GM12878 (cell line): ENCODE measurements around the gene POU5F1. TPM values are rescaled to one million over a fixed set of nuclear protein-coding genes. Genes with fewer than 3 reads are reported as not detected.

ENCODE experiments used
- ATAC-seq: fragments of 200-7000 bp; cut with Tn5 transposase; 3 replicates; pipeline ENCODE4 v1.9.1; 2020; ENCODE audit warnings: mild to moderate bottlenecking, moderate library complexity
- BruUV-seq: library from RNA; stranded (reverse); fragments of 400-500 nt; replicated peaks from 2 replicates; lab custom pipeline; 2021; lab: Mats Ljungman, UMichigan
- CTCF ChIA-PET: fragments of 300-600 bp; sonication (Branson Sonifier 250); formaldehyde crosslinking; extraction: SDS; loops from one replicate; lab custom pipeline; 2021; ENCODE audit warnings: inconsistent platforms; lab: Yijun Ruan, JAX
- POLR2A ChIA-PET: fragments of 350-600 bp; formaldehyde crosslinking; extraction: SDS; loops from one replicate; lab custom pipeline; 2021; ENCODE audit warnings: inconsistent platforms; lab: Charles Lee
- RAD21 ChIA-PET: fragments of 300-600 bp; sonication (Branson Sonifier 250); formaldehyde crosslinking; loops from one replicate; lab custom pipeline; 2023; ENCODE audit warnings: antibody characterized with exemption; ENCODE audit not compliant: unreplicated experiment; lab: Charles Lee
- SMC1A ChIA-PET: fragments of 300-600 bp; sonication (Branson Sonifier 250); formaldehyde crosslinking; loops from one replicate; lab custom pipeline; 2023; ENCODE audit not compliant: unreplicated experiment, uncharacterized antibody; lab: Charles Lee
- DNase-seq: peaks from one replicate; pipeline ENCODE4 v3.0.0-alpha.2; 2011; ENCODE audit warnings: low read depth, low spot score
- FAIRE-seq: peaks from 3 replicates; lab custom pipeline; 2011; peaks lifted over from hg19 to GRCh38; lab: Jason Lieb, UNC
- H2AFZ ChIP-seq: 2 replicates; pipeline ENCODE4 v1.6.0; 2011; ENCODE audit warnings: low read depth, low read length, control low read depth; ENCODE audit not compliant: control insufficient read depth
- H3K27ac ChIP-seq: 2 replicates; pipeline ENCODE4 v1.5.1; 2011; ENCODE audit warnings: control low read depth; ENCODE audit not compliant: control insufficient read depth, insufficient read depth
- H3K27me3 ChIP-seq, 2 experiments: replicated peaks in 1 of 2; 2 replicates each; pipeline versions ENCODE4 v1.6.0 to v1.6.1; 2011; ENCODE audit warnings: low read length in 1 of 2; ENCODE audit not compliant: control insufficient read depth in 2 of 2, insufficient read depth in 2 of 2
- H3K36me3 ChIP-seq, 2 experiments: 2 replicates each; pipeline ENCODE4 v1.5.1; 2011; ENCODE audit warnings: low read length in 1 of 2; ENCODE audit not compliant: control insufficient read depth in 2 of 2, insufficient read depth in 2 of 2
- H3K4me1 ChIP-seq: 2 replicates; pipeline ENCODE4 v1.6.1; 2011; ENCODE audit warnings: mild to moderate bottlenecking, low read length, moderate library complexity, mixed read lengths; ENCODE audit not compliant: control insufficient read depth, insufficient read depth
- H3K4me2 ChIP-seq: 2 replicates; pipeline ENCODE4 v1.6.0; 2011; ENCODE audit warnings: control low read depth; ENCODE audit not compliant: control insufficient read depth, insufficient read depth
- H3K4me3 ChIP-seq: fragments of 200-600 bp; sonication (generic); 2 replicates; pipeline ENCODE4 v1.5.1; 2016
- H3K79me2 ChIP-seq: 2 replicates; pipeline ENCODE4 v1.6.0; 2011; ENCODE audit warnings: low read length; ENCODE audit not compliant: control insufficient read depth, insufficient read depth
- H3K9ac ChIP-seq: 2 replicates; pipeline ENCODE4 v1.8.0; 2011; ENCODE audit warnings: low read length, control low read depth, mixed read lengths; ENCODE audit not compliant: control insufficient read depth, insufficient read depth
- H3K9me3 ChIP-seq: replicated peaks from 3 replicates; pipeline ENCODE4 v1.5.1; 2011; ENCODE audit warnings: mild to moderate bottlenecking, low read length; ENCODE audit not compliant: control insufficient read depth, insufficient read depth
- H4K20me1 ChIP-seq: 2 replicates; pipeline ENCODE4 v1.6.0; 2011; ENCODE audit not compliant: control insufficient read depth, insufficient read depth
- ASH2L ChIP-seq: fragments of 300-600, 200-600 bp; sonication (generic); IDR thresholded peaks from 2 replicates; pipeline ENCODE4 v1.6.1; 2017; ENCODE audit warnings: low read depth, mild to moderate bottlenecking, borderline replicate concordance
- FOXK2 ChIP-seq: fragments of 450-650 bp; IDR thresholded peaks from 2 replicates; pipeline ENCODE4 v1.6.1; 2017; ENCODE audit warnings: mild to moderate bottlenecking, moderate library complexity
- HDAC6 ChIP-seq: fragments of 200-600 bp; sonication (generic); IDR thresholded peaks from one replicate; pipeline ENCODE4 v1.8.0; 2017; ENCODE audit warnings: antibody characterized with exemption; ENCODE audit not compliant: unreplicated experiment
- IKZF1 ChIP-seq: fragments of 450-650 bp; conservative IDR thresholded peaks from 2 replicates; pipeline ENCODE4 v1.6.1; 2017; ENCODE audit warnings: antibody characterized with exemption, mild to moderate bottlenecking
- MXI1 ChIP-seq: fragments of 150-350 bp; IDR thresholded peaks from 2 replicates; pipeline ENCODE4 v1.6.1; 2011; ENCODE audit warnings: low read depth, mild to moderate bottlenecking, inconsistent platforms, low read length, improper control_type of control experiment
- NFIC ChIP-seq: IDR thresholded peaks from 2 replicates; pipeline ENCODE4 v1.6.1; 2012; ENCODE audit warnings: low read depth, mild to moderate bottlenecking, inconsistent platforms, low read length, moderate library complexity
- NFXL1 ChIP-seq: fragments of 450-650 bp; IDR thresholded peaks from 2 replicates; pipeline ENCODE4 v1.6.1; 2017; ENCODE audit warnings: antibody characterized with exemption, mild to moderate bottlenecking, borderline replicate concordance
- RB1 ChIP-seq: fragments of 450-650 bp; formaldehyde crosslinking; IDR thresholded peaks from 2 replicates; pipeline ENCODE4 v1.6.1; 2017; ENCODE audit warnings: mild to moderate bottlenecking, borderline replicate concordance
- SIN3A ChIP-seq: IDR thresholded peaks from 2 replicates; pipeline ENCODE4 v1.6.1; 2012; ENCODE audit warnings: low read depth, low read length, improper control_type of control experiment
- STAT1 ChIP-seq: fragments of 450-650 bp; conservative IDR thresholded peaks from 2 replicates; pipeline ENCODE4 v1.6.1; 2014; ENCODE audit warnings: antibody characterized with exemption, mild to moderate bottlenecking
- TAF1 ChIP-seq: IDR thresholded peaks from 2 replicates; pipeline ENCODE4 v1.6.1; 2011; ENCODE audit warnings: mild to moderate bottlenecking, low read depth, low read length, borderline replicate concordance
- TCF12 ChIP-seq: IDR thresholded peaks from 2 replicates; pipeline ENCODE4 v1.6.1; 2011; ENCODE audit warnings: low read depth, mild to moderate bottlenecking, low read length
- TCF7 ChIP-seq: IDR thresholded peaks from 2 replicates; pipeline ENCODE4 v1.6.1; 2014; ENCODE audit warnings: antibody characterized with exemption, borderline replicate concordance
- USF2 ChIP-seq: IDR thresholded peaks from 2 replicates; pipeline ENCODE4 v1.6.1; 2011; ENCODE audit warnings: low read depth, low read length, improper control_type of control experiment, borderline replicate concordance
- ZNF217 ChIP-seq: fragments of 450-650 bp; IDR thresholded peaks from 2 replicates; pipeline ENCODE4 v1.6.1; 2017; ENCODE audit warnings: antibody characterized with exemption, mild to moderate bottlenecking
- ZNF384 ChIP-seq: IDR thresholded peaks from 2 replicates; pipeline ENCODE4 v1.6.1; 2012; ENCODE audit warnings: low read depth, mild to moderate bottlenecking, low read length, improper control_type of control experiment, borderline replicate concordance
- WGBS: methylation state at CpG from one replicate; pipeline ENCODE4 v1.1.6; 2016; ENCODE audit warnings: low lambda C conversion rate; ENCODE audit not compliant: insufficient replicate concordance, insufficient coverage; ENCODE audit errors: missing lambda C conversion rate; 5-methylcytosine and 5-hydroxymethylcytosine counted together
- in situ Hi-C: fragments of 300-500 bp; cut with MboI; formaldehyde crosslinking; loops from 9 replicates; pipeline ENCODE4 v1.14.3; 2018; ENCODE audit warnings: mixed read lengths
- intact Hi-C: fragments of 100-400 bp; cut with micrococcal nuclease; formaldehyde crosslinking; loops from one replicate; pipeline ENCODE4 v1.14.2; 2022; ENCODE audit not compliant: unreplicated experiment
- polyA plus RNA-seq, 11 experiments: library from polyadenylated mRNA; depleted of rRNA in 4 of 11; unstranded in 6 of 11; stranded (reverse) in 5 of 11; fragments of >200 nt; fragmentation: Nextera tagmentation in 4 of 11; fragmentation: Illumina TruSeq in 1 of 11; extraction: Ambion mirVana in 4 of 11; extraction: Trizol in 1 of 11; gene quantifications; 1 replicate in 1 of 11; 2 replicates in 10 of 11; pipeline versions ENCODE4 v1.2.1 to v1.2.3, GENCODE V29; 2011 to 2016; ENCODE audit warnings: inconsistent platforms in 2 of 11, missing spikeins in 2 of 11, low read depth in 1 of 11
- total RNA-seq, 4 experiments: library from RNA; depleted of rRNA in 3 of 4; stranded (reverse); fragments of >200 nt in 3 of 4; fragmentation: Illumina TruSeq in 1 of 4; extraction: Trizol in 1 of 4; gene quantifications; 2 replicates each; pipeline versions ENCODE4 v1.2.1 to v1.2.3, GENCODE V29; 2013 to 2021
- TF ChIP-seq, protein P1 (sequence below): IDR thresholded peaks from 2 replicates; pipeline ENCODE4 v1.6.1; 2012; ENCODE audit warnings: low read depth, low read length, improper control_type of control experiment

The POU5F1 gene
- total and polyA plus RNA-seq, 10 of the 15 experiments (the other 5 are each of a cell fraction or from before 2014, with no cell fraction given): 1.4 to 5.5 (median 3.2) TPM

DNA sequence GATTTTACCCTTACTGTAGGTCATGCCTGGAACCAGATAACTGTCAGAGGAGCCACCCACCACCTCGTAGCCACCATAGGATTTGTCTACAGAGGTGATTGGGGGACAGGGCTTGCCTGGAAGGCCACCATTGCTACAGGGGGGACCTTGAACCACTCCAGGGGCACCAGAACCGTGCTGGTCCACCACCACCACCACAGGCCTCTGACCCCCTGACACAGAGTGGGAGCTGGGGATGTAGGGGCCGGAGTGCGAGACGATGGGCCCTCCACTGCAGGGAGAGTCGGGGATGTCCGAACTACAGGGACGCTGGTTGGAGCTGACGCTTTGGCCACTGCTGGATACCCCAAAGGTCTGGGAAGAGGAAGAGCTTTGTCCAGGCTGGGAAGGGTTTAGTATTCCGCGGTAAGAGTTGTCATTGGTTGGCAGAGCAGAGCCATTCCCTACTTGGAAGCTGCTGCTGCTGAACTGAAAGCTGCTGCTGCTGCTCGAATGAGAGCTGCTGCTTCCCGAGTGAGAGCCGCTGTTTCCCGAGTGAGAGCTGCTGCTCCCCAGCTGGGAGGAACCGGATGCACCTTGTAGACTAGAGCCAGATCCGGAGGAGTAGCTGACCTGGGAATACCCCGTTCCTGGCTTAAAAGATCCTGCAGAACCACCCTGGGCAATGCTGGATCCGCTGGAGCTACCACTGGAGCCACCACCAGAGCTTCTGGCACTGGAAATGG lies 53.7 kb downstream of the POU5F1 start:
- Histone ChIP-seq H3K79me2 (no peaks in the 10 kb centered on the region), H2AFZ (no peak overlapping the region), H4K20me1 (no peaks in the 10 kb centered on the region), H3K9ac (no peak overlapping the region), H3K4me3 (no peak overlapping the region), H3K36me3 (no peaks in the 10 kb centered on the region), H3K27me3 (peaks cover 3% of the 10 kb centered on the region in 2 experiments; a peak in 3 of 4 replicates)
- POLR2A ChIA-PET: no interaction called here
- in situ Hi-C loops (no loop called here), intact Hi-C loops (no loop called here)
- WGBS: 40% methylated on average over 19 of the region's 19 CpGs
- no peak for FAIRE-seq
- DNase-seq: no peak
- BruUV-seq: no TSS peak
- CTCF ChIA-PET: interaction anchor here (2.7 to 3.0 kb wide), 2 partner anchors 11 to 30 kb away, joined by 9 to 11 read pairs; no protein-coding TSS in a partner anchor
- SMC1A ChIA-PET: no interaction called here
- TF ChIP-seq HDAC6: no peak
- no peak for TF ChIP-seq FOXK2
- no peak for TF ChIP-seq IKZF1
- no peak for TF ChIP-seq STAT1
- TF ChIP-seq SIN3A: no peak
- no peak for TF ChIP-seq MXI1
- no peak for TF ChIP-seq ZNF384
- no peak for TF ChIP-seq ZNF217
- no peak for TF ChIP-seq ASH2L
- TF ChIP-seq TCF7: no peak
- TF ChIP-seq, protein P1, sequence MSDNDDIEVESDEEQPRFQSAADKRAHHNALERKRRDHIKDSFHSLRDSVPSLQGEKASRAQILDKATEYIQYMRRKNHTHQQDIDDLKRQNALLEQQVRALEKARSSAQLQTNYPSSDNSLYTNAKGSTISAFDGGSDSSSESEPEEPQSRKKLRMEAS: no peak
- TF ChIP-seq NFIC: no peak
- TF ChIP-seq TAF1: no peak
- no peak for TF ChIP-seq USF2
- TF ChIP-seq RB1: no peak
- TF ChIP-seq NFXL1: no peak
- TF ChIP-seq TCF12: no peak
- TF ChIP-seq, all 136 proteins: peak for 0
- ATAC-seq: no peak
- Histone ChIP-seq H3K9me3 (no peaks in the 10 kb centered on the region), H3K27ac (no peak overlapping the region), H3K4me1 (no peaks in the 10 kb centered on the region), H3K4me2 (no peak overlapping the region)
- RAD21 ChIA-PET: no interaction called here
